Measurements from ENCODE around the gene DNMT3L.
"Not testable (repeated sequence)": the region's sequence is repeated elsewhere in the genome, so short reads cannot be mapped to it uniquely, and the experiment has no call there.

DNMT3L gene

GRCh38 chr21:44275041-44275440 is 13.3 kb upstream of the DNMT3L start:
- DNase-seq, result no peak

GRCh38 chr21:44273046-44273445 is 11.3 kb upstream of the DNMT3L start:
- DNase-seq, result no peak

- DNase-seq, result no peak
These were observed 10.7 kb upstream of the DNMT3L start for GRCh38 chr21:44272284-44272858.

GRCh38 chr21:44271558-44272283 is 10.0 kb upstream of the DNMT3L start:
- no peak for DNase-seq

GRCh38 chr21:44269090-44269489 is 7.4 kb upstream of the DNMT3L start:
- no peak for DNase-seq

GRCh38 chr21:44267655-44268142 is 6.0 kb upstream of the DNMT3L start:
- no peak for DNase-seq

- DNase-seq, result no peak
These were observed 4.1 kb upstream of the DNMT3L start for GRCh38 chr21:44265734-44266270.

GRCh38 chr21:44263768-44264167 is 2.1 kb upstream of the DNMT3L start:
- DNase-seq, result no peak

GRCh38 chr21:44263221-44263760 is 1.6 kb upstream of the DNMT3L start:
- DNase-seq, result no peak

- DNase-seq, result no peak
These were observed 800 bp upstream of the DNMT3L start for GRCh38 chr21:44262338-44263056.

- no peak for DNase-seq
These were observed 686 bp downstream of the DNMT3L start for GRCh38 chr21:44260791-44261631.

- no peak for DNase-seq
These were observed 1.6 kb downstream of the DNMT3L start for GRCh38 chr21:44260066-44260465.

- no peak for DNase-seq
These were observed 2.5 kb downstream of the DNMT3L start for GRCh38 chr21:44259082-44259705.

- DNase-seq, result no peak
These were observed 3.5 kb downstream of the DNMT3L start for GRCh38 chr21:44258056-44258725.

GRCh38 chr21:44255511-44255981 is 6.2 kb downstream of the DNMT3L start:
- DNase-seq, result no peak

GRCh38 chr21:44253832-44254710 is 7.6 kb downstream of the DNMT3L start:
- no peak for DNase-seq

- not testable (repeated sequence) for DNase-seq
These were observed 12.3 kb downstream of the DNMT3L start for GRCh38 chr21:44249204-44250037.

- DNase-seq, result not testable (repeated sequence)
These were observed 13.8 kb downstream of the DNMT3L start for GRCh38 chr21:44247904-44248303.

- DNase-seq, result not testable (repeated sequence)
These were observed 17.7 kb downstream of the DNMT3L start for GRCh38 chr21:44243980-44244379.

All from NCI-H1092 (cell line).